ENCODE results near the gene GPER1. TPM values are rescaled to one million over a fixed set of nuclear protein-coding genes. Genes with fewer than 3 reads are reported as not detected.

Gene GPER1
- total RNA-seq, 1 donor from 2014 or later = 2.5 TPM

Other genes with a start within 250 kb of the GPER1 start
- gene GET4, start 211.6 kb upstream of the GPER1 start, total RNA-seq = 33.7 and 36.4 TPM in 2 replicates
- 5.8 and 7.0 TPM in 2 replicates for gene ADAP1, start 133.4 kb upstream of the GPER1 start, total RNA-seq
- gene COX19, start 112.6 kb upstream of the GPER1 start, total RNA-seq = 11.2 and 11.4 TPM in 2 replicates
- gene CYP2W1, start 104.9 kb upstream of the GPER1 start, total RNA-seq = not detected in 2 replicates
- gene GPR146, start 43.6 kb upstream of the GPER1 start, total RNA-seq = 1.9 and 2.8 TPM in 2 replicates
- 17.1 and 18.3 TPM in 2 replicates for gene ZFAND2A, start 72.1 kb downstream of the GPER1 start, total RNA-seq
- gene UNCX, start 144.8 kb downstream of the GPER1 start, total RNA-seq = not detected in 2 replicates

Measured in osteocyte (in vitro differentiated cells).